T-helper 2 cell treated with Interferon-gamma antibody and Interleukin-4, amounts not matched to agents 100 ng/mL and 5 ng/mL, for 36 hours (primary cell): ENCODE measurements around the gene CYP1B1. TPM values are rescaled to one million over a fixed set of nuclear protein-coding genes. Genes with fewer than 3 reads are reported as not detected.
"Not testable (repeated sequence)": the region's sequence is repeated elsewhere in the genome, so short reads cannot be mapped to it uniquely, and the experiment has no call there.

Source experiments
- intact Hi-C: fragments of 100-400 bp; cut with micrococcal nuclease; formaldehyde crosslinking; loops from one replicate; pipeline ENCODE4 v1.15.1; 2023
- total RNA-seq: library from RNA; stranded (reverse); gene quantifications from 2 replicates; pipeline ENCODE4 v1.2.3, GENCODE V29; 2022

The CYP1B1 gene
- total RNA-seq = 26.0 and 28.7 TPM in 2 replicates

GRCh38 chr2:38075507-38076151 lies at the start of gene CYP1B1:
Gene CYP1B1, minus strand, starts transcription at chr2:38076151. Its CDS starts 763 bp downstream, at chr2:38075388.
- intact Hi-C loops = loop anchor here (1.0 to 10.0 kb wide), 8 partner anchors 21 to 677 kb away; partner anchors contain the start of genes ATL2, GALM, HNRNPLL and RMDN2

GRCh38 chr2:38125007-38125406 lies 49.1 kb upstream of the CYP1B1 start:
- intact Hi-C loops = no loop called here

GRCh38 chr2:38123911-38124310 lies 48.0 kb upstream of the CYP1B1 start:
- intact Hi-C loops = no loop called here

DNA sequence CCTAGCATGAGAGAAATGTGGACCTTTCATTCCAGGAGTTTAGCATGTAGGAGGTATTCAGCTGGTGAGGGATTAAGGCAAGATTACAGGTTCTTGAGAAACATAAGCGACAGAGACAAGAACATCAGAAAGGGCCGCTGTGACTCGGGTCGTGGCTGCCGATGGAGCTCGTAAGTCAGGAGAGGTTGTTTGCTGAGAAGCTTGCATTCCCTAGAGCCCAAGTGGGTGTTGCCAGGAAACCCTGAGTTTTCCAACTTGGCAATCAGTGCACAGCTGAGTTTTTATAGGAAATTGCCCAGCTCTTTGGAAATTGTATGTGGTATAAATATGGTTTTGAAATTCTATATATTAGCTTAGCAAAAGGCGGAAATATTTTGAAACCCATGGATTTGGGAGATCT lies 46.4 kb upstream of the CYP1B1 start:
- intact Hi-C loops = no loop called here

DNA sequence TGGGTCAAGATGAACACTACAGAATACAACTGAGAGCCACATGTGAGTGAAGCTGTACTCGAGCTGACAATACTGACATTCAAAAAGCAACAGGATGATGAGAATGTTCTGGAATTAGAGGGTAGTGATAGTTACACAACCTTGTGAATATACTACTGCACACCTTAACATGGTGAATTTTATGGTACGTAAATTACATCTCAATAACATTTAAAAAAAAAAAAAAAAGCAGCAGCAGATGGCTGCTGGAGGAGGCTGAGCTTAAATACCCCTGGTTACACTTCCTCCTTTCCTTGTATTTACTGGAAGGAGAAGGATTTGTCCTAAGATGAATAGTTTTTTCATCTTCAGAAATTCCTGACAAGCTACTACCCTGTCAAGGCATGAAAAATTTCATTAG lies 45.5 kb upstream of the CYP1B1 start:
- intact Hi-C loops = no loop called here

GRCh38 chr2:38120829-38121228 lies 44.9 kb upstream of the CYP1B1 start:
- intact Hi-C loops = no loop called here

DNA sequence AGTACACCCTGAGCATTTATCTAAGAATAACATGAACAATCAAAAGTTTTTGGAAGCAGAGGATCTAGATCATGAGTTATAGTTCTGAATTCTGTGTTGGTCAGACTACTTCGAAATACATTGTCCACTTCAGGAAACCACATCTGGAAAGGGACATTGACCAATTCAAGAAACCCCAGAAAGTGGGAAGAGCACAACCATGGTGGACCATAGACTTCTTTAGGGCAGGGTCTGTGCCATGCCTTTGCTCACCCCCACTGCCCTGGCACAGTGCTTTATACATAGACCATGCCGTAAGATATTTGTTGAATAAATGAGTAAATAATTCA lies 44.3 kb upstream of the CYP1B1 start:
- intact Hi-C loops = no loop called here

GRCh38 chr2:38116762-38117161 lies 40.8 kb upstream of the CYP1B1 start:
- intact Hi-C loops = no loop called here

GRCh38 chr2:38115216-38116032 lies 39.5 kb upstream of the CYP1B1 start:
- intact Hi-C loops = loop anchor here (1.0 to 2.0 kb wide), 3 partner anchors 39 to 159 kb away; partner anchors contain the start of gene CYP1B1

DNA sequence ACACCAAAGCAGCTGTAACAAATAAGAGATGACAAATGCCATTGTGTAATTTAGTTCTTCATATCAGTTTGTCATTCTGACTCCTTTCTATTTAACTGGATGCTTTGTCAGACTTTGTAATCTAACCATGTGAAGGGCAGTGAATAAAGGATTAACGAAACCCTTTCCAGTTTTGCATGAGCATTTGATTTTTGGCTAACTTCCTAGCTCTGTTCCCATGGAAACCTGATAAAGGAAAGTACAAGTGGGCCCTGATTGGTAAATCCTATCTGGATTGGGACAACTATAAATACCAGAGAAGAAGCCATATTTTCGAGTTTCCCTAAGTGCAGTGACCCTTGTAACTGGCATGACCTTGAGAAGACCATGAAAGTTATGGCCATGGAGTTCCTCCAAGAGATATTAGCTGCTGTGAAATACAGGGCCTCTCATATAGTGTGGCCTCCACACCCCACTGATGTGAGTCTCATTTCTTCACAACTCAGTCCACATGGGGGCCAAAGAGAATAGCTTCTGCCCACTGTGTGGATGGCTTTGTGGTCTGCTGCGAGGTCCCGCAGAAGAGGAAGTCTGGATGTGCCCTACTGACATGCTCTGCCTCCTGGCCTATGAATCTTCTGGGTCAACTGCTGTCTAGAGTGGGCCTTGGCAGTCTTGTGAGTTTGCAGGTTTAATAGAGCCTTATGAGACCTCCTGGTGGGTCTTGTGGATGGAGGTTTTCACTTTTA lies 38.2 kb upstream of the CYP1B1 start:
- intact Hi-C loops = loop anchor here (2.0 kb wide), 1 partner anchor 37 kb away; the partner anchor contains the start of gene CYP1B1

DNA sequence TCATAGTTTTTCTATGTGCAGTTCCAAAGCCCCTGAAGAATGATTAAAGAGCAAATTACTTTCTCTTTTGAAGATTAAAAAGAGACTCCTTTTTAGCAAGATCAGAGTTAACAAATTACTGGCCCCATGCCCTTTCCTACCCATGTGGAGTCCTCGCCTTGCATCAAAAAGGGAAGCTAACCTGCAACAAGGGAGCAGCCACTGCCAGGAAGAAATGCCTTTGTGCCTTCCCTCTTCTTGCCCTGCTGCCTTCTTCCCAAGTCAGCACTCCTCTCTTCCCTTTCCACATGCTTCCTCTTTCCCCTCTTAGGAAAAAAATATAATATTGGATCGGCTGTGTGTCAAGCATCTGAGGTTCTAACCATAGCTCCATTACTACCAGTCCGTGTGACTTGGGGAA lies 37.1 kb upstream of the CYP1B1 start:
- intact Hi-C loops = no loop called here

DNA sequence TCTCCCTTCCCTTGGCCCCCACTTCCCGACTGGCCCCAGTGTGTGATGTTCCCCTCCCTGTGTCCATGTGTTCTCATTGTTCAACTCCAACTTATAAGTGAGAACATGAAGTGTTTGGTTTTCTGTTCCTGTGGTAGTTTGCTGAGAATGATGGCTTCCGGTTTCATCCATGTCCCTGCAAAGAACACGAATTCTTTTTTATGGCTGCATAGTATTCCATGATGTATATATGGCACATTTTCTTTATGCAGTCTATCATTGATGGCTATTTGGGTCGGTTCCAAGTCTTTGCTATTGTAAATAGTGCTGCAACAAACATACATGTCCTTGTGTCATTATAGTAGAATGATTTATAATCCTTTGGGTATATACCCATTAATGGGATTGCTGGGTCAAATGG lies 35.4 kb upstream of the CYP1B1 start:
- intact Hi-C loops = not testable (repeated sequence)

DNA sequence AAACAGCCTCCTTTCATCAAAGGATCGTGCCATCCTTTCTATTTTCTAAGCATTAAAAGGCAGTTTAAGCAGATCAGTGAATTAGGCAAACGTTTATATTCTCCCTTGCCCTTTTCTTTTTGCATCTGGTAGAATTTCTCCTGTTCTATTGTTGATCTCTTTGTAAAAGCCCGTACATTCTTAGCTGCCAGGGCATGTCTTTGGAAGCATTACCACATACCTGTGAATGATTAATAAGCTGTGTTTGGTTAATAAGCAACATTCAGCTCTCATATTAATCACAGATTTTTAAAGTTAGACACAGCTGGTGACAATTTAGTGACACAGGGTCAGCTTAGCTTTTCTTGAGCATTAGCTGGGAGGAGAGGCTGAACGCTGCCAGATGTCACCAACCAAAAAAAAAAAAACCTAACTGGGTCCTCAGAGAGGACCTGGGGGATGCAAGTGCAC lies 33.8 kb upstream of the CYP1B1 start:
- intact Hi-C loops = no loop called here

GRCh38 chr2:38108907-38109731 lies 33.2 kb upstream of the CYP1B1 start:
- intact Hi-C loops = no loop called here

- intact Hi-C loops = no loop called here
Measured at GRCh38 chr2:38107738-38108410, 31.9 kb upstream of the CYP1B1 start.

DNA sequence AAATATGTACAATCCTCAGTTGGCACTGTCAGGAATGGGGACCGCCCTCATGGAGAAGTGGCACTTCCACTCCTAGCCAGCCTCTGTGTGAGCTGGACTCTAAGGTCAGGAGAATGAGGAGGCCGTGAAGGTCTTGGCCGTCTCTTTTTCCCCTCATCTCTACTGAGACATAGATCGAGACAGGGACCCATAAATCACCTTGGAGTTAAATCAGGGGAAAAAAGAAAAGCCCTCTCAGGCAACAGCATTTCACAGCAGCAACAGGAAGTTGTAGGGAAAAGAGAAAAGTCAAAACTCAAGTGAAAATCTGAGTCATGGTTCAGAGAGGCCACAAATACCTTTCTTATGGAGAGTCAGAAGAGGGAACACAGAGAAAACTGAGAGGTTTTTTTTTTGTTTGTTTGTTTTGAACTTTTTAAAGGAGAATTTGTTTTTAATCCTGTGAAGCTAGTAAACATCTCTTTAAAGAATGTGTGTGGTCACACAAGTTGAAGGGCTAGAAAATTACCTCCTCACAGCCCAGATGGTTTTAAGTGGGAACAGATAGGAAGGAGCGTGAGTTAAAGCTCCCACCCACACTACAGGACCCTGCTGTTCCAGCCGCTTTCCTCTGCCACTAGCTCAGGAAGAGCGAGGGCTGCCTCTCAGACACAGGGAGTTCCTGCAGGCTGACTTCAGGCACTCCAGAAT lies 30.6 kb upstream of the CYP1B1 start:
- intact Hi-C loops = no loop called here

- intact Hi-C loops = no loop called here
Measured at GRCh38 chr2:38105922-38106321, 30.0 kb upstream of the CYP1B1 start.

GRCh38 chr2:38104598-38104997 lies 28.6 kb upstream of the CYP1B1 start:
- intact Hi-C loops = no loop called here

GRCh38 chr2:38100328-38100727 lies 24.4 kb upstream of the CYP1B1 start:
- intact Hi-C loops = no loop called here
